Colonic mucosa (tissue), 4 donors: ENCODE data around the gene ANKS1B. TPM values are rescaled to one million over a fixed set of nuclear protein-coding genes. Genes with fewer than 3 reads are reported as not detected.

Experiments used
- DNase-seq: peaks from one replicate; pipeline ENCODE4 v3.0.0-alpha.2; 2020
- H3K27ac ChIP-seq: fragments of 200-600 bp; one replicate; pipeline ENCODE4 v1.8.0; 2021
- H3K27me3 ChIP-seq: fragments of 200-600 bp; one replicate; pipeline ENCODE4 v1.8.0; 2021
- H3K36me3 ChIP-seq: fragments of 200-600 bp; one replicate; pipeline ENCODE4 v1.8.0; 2021
- H3K4me1 ChIP-seq: fragments of 200-600 bp; one replicate; pipeline ENCODE4 v1.8.0; 2021; ENCODE audit warnings: mild to moderate bottlenecking
- H3K4me3 ChIP-seq: fragments of 200-600 bp; one replicate; pipeline ENCODE4 v1.8.0; 2021
- H3K9ac ChIP-seq, 2 donors: one replicate each; pipeline ENCODE4 v1.7.0; 2013; ENCODE audit warnings: control low read depth in 2 of 2, low read depth in 2 of 2, low read length in 2 of 2
- H3K9me3 ChIP-seq: fragments of 200-600 bp; one replicate; pipeline ENCODE4 v1.8.0; 2021
- intact Hi-C: fragments of 100-400 bp; cut with DNase I; formaldehyde crosslinking; loops from one replicate; pipeline ENCODE4 v1.14.1; 2022
- total RNA-seq, 2 donors: library from RNA; stranded (reverse); fragmentation: NEBNext Ultra II Directional in 1 of 2; extraction: Animal tissue kit (Norgen Biotek cat#: 25700) in 1 of 2; gene quantifications; one replicate each; pipeline ENCODE4 v1.2.1, GENCODE V29; 2021
- TF ChIP-seq, protein P1 (sequence below): fragments of 200-600 bp; IDR thresholded peaks from one replicate; pipeline ENCODE4 v1.8.0; 2022; ENCODE audit warnings: antibody characterized with exemption, mild to moderate bottlenecking
- donor health status: healthy.
- donor health status: DM: no; HTN: no; CAD: no.
- donor health status: DM: no; HTN: no; CAD: no.

Gene ANKS1B
- total RNA-seq, 2 donors from 2014 or later, result 1.7 to 3.3 TPM

DNA sequence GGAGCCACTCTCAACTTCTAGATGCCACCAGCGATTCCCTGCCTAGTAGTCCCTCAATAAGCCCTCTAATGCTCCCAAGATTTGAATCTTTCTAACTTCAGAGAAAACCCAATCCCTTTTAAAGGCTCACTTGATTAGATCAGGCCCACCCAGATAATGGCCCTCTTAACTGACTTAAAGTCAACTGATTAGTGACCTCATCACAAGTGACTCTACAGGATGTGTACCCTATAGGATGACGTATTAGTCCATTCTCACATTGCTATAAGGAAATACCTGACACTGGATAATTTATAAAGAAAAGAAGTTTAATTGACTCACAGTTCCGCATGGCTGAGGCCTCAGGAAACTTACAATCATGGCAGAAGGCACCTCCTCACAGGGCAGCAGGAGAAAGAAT is 49.1 kb downstream of the ANKS1B start:
- H3K27ac ChIP-seq, result no peak overlapping the region
- intact Hi-C loops, result no loop called here
- no peak overlapping the region for H3K4me3 ChIP-seq
- no peaks in the 10 kb centered on the region for H3K9me3 ChIP-seq
- no peak for DNase-seq
- TF ChIP-seq, protein P1, sequence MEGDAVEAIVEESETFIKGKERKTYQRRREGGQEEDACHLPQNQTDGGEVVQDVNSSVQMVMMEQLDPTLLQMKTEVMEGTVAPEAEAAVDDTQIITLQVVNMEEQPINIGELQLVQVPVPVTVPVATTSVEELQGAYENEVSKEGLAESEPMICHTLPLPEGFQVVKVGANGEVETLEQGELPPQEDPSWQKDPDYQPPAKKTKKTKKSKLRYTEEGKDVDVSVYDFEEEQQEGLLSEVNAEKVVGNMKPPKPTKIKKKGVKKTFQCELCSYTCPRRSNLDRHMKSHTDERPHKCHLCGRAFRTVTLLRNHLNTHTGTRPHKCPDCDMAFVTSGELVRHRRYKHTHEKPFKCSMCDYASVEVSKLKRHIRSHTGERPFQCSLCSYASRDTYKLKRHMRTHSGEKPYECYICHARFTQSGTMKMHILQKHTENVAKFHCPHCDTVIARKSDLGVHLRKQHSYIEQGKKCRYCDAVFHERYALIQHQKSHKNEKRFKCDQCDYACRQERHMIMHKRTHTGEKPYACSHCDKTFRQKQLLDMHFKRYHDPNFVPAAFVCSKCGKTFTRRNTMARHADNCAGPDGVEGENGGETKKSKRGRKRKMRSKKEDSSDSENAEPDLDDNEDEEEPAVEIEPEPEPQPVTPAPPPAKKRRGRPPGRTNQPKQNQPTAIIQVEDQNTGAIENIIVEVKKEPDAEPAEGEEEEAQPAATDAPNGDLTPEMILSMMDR, result no peak
- no peaks in the 10 kb centered on the region for H3K36me3 ChIP-seq
- H3K27me3 ChIP-seq, result no peaks in the 10 kb centered on the region
- no peak overlapping the region for H3K9ac ChIP-seq
- no peaks in the 10 kb centered on the region for H3K4me1 ChIP-seq

DNA sequence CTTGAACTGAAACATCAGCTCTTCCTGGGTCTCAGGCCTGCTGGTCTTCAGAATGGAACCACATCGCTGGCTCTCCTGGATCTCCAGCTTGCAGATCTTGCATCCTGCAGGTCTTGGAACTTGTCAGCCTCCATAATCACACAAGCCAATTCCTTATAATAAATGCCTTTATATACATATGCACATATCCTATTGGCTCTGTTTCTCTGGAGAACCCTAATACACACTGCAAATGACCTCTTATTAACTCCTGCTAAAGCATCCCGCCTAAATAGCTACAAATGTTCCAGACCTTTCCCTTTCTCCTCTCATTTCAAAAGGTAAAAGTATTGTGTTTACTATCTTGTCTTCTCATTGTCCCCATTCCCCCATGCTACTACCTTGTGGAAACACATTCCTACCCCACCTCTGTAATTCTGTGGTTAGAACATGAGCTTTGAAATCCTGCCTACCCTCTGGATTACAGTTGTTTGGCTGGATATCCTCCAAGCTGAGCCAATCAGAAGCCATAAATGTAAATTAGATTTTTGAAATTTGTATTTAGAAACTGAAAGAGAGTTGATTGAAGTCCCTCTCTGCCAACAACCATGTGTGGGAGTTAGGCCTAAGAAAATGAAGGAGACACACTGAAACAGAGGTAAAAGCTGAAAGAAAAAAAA is 58.1 kb downstream of the ANKS1B start:
- DNase-seq, result no peak
- Histone ChIP-seq H3K27ac (no peak overlapping the region), H3K9ac (no peak overlapping the region), H3K36me3 (no peaks in the 10 kb centered on the region), H3K27me3 (no peaks in the 10 kb centered on the region), H3K4me1 (no peaks in the 10 kb centered on the region), H3K9me3 (no peaks in the 10 kb centered on the region), H3K4me3 (no peak overlapping the region)
- intact Hi-C loops, result no loop called here
- TF ChIP-seq, protein P1, result no peak

DNA sequence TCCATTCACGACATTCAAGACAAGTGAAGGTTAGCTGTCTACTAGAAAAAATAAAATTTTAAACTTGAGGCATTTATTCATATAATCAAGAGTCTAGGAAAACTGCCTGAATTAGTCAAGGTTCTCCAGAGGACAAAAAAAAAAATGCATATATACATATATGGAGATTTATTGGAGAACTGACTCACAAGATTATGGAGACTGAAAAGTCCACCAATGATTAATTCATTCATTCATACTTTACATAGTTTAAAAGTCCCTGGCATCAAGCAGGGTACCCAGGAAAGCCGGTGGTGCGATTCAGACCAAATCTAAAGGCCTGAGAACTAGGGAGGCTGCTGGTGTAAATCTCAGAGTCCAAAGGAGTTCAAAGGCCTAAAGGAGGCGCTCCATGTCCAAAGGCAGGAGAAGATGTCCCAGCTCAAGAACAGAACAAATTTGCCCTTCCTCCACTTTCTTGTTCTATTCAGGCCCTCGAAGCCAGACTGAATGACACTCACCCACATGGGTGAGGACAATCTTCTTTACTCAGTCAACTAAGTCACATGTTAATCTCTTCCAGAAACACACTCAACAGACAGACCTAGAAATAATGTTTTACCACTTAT is 64.3 kb downstream of the ANKS1B start:
- Histone ChIP-seq H3K27me3 (no peaks in the 10 kb centered on the region), H3K36me3 (no peaks in the 10 kb centered on the region), H3K9me3 (no peaks in the 10 kb centered on the region), H3K27ac (no peak overlapping the region), H3K9ac (no peak overlapping the region), H3K4me1 (no peaks in the 10 kb centered on the region), H3K4me3 (no peak overlapping the region)
- intact Hi-C loops, result no loop called here
- TF ChIP-seq, protein P1, result no peak
- DNase-seq, result no peak

DNA sequence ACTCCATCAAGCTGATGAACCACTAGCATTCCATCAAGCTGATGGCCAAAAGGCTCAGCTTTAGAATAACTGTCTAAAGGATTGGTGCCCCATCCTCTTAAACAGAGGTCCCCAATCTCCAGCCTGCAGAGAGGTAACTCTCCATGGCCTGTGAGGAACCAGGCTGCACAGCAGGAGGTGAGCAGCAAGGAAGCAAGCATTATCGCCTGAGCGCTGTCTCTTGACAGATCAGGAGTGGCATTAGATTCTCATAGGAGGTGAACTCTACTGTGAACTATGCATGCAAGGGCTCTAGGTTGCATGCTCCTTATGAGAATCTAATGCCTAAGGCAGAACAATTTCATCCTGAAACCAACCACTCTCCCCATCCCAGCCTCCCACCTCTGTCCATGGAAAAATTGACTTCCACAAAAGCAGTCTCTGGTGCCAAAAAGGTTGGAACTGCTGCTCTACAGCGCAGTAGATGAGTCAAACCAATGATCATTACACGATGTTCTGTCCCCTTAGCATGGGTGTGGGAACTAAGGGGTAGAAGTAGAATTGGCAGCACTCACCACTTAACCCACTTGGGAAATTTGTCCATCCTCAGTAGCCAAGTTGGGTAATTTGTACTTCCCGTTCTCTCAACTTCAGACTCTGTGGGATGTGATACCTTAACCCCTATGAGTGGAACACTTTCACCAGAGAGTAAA is 66.9 kb downstream of the ANKS1B start:
- DNase-seq, result no peak
- no peaks in the 10 kb centered on the region for H3K36me3 ChIP-seq
- H3K9me3 ChIP-seq, result no peaks in the 10 kb centered on the region
- H3K4me1 ChIP-seq, result no peaks in the 10 kb centered on the region
- H3K27ac ChIP-seq, result no peak overlapping the region
- no peaks in the 10 kb centered on the region for H3K27me3 ChIP-seq
- no peak overlapping the region for H3K9ac ChIP-seq
- no peak overlapping the region for H3K4me3 ChIP-seq
- TF ChIP-seq, protein P1, result no peak
- intact Hi-C loops, result no loop called here

DNA sequence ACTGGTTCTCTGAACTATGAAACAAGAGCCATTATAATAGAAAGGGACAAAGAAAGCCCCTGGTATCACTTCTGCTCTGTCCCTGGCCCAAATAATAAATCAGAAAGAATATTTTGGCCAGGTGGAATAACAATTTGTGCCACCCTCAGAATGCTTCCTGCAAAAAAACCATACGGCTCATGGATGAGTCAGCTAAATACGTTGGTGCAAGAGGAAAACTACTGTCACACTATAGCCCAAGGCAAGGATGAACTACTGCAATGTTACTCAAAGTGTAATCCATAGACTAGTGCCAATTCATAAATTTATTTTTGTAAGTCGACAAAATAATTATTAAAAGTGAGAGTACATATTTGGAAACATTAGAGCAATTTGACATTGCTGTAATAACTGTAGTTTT is 68.2 kb downstream of the ANKS1B start:
- no peaks in the 10 kb centered on the region for H3K27me3 ChIP-seq
- H3K9ac ChIP-seq, result no peak overlapping the region
- H3K4me3 ChIP-seq, result no peak overlapping the region
- intact Hi-C loops, result no loop called here
- H3K36me3 ChIP-seq, result no peaks in the 10 kb centered on the region
- H3K9me3 ChIP-seq, result no peaks in the 10 kb centered on the region
- no peak for DNase-seq
- TF ChIP-seq, protein P1, result no peak
- H3K27ac ChIP-seq, result no peak overlapping the region
- no peaks in the 10 kb centered on the region for H3K4me1 ChIP-seq
